Mononuclear cell (primary cell): ENCODE results near the gene OR9G1. TPM values are rescaled to one million over a fixed set of nuclear protein-coding genes. Genes with fewer than 3 reads are reported as not detected.
"Not testable (repeated sequence)": the region's sequence is repeated elsewhere in the genome, so short reads cannot be mapped to it uniquely, and the experiment has no call there.

ENCODE experiments used
- H3K27me3 ChIP-seq: 2 replicates; pipeline ENCODE4 v1.6.0; 2011; ENCODE audit warnings: low read length, control low read depth; ENCODE audit not compliant: insufficient read depth
- H3K4me1 ChIP-seq: 2 replicates; pipeline ENCODE4 v1.5.1; 2011; ENCODE audit warnings: mild to moderate bottlenecking, low read length, control low read depth; ENCODE audit not compliant: insufficient read depth
- H3K4me3 ChIP-seq: 2 replicates; pipeline ENCODE4 v1.5.1; 2011; ENCODE audit warnings: mild to moderate bottlenecking, low read length, moderate library complexity
- H3K9me3 ChIP-seq: 2 replicates; pipeline ENCODE4 v1.5.1; 2011; ENCODE audit warnings: low read depth, mild to moderate bottlenecking, control low read depth, low read length
- total RNA-seq: library from RNA; depleted of rRNA; stranded (reverse); fragments of >200 nt; gene quantifications from one replicate; pipeline ENCODE4 v1.2.3, GENCODE V29; 2012

The OR9G1 gene, protein sequence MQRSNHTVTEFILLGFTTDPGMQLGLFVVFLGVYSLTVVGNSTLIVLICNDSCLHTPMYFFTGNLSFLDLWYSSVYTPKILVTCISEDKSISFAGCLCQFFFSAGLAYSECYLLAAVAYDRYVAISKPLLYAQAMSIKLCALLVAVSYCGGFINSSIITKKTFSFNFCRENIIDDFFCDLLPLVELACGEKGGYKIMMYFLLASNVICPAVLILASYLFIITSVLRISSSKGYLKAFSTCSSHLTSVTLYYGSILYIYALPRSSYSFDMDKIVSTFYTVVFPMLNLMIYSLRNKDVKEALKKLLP
- total RNA-seq: not detected

DNA sequence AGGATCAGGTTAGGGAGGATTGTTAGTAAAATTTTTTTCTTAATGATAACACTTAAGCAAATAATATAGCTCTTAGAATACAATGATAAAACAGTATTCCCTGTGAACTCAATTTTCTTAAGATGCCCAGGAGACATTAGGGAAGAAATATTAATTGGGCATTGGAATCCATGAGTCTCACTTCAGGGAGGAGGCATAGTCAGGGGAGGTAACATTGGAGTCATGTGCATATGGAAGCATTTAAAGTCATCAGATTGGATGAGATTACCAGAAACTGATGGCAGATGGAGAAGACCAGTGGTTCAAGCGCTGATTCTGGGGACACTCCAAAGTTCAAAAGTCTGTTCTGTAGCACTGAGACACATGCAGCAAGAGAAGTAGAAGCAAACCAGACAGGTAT is at the start of gene OR9G1:
Gene OR9G1, plus strand, starts transcription at position 301 of the 400 bp plus-strand sequence. CDS start 1,293 bp downstream, outside the sequence.
- no peaks in the 10 kb centered on the region for H3K9me3 ChIP-seq
- H3K27me3 ChIP-seq: no peaks in the 10 kb centered on the region
- no peaks in the 10 kb centered on the region for H3K4me1 ChIP-seq
- H3K4me3 ChIP-seq: no peak within 1 kb of the TSS

DNA sequence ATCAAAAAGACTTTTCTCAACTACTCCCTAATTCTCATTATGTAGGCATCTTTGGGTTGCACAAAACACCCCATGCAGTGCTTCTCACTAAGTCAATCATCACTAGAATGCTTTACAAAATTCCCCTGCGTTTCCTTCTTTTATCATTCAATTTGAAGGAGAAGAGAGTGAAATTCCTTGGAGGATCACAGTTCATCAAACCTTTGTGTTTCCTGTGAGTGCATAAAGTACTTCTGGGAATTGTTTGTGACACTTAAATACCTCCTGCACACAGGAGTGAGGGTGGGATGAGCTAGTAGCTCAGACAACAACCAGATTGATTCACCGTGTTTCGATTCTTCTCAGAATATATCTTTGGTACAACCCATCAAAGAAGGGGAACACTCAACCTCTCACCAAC is 39.1 kb upstream of the OR9G1 start:
- H3K4me3 ChIP-seq: no peak overlapping the region
- no peaks in the 10 kb centered on the region for H3K9me3 ChIP-seq
- no peaks in the 10 kb centered on the region for H3K4me1 ChIP-seq
- no peaks in the 10 kb centered on the region for H3K27me3 ChIP-seq

DNA sequence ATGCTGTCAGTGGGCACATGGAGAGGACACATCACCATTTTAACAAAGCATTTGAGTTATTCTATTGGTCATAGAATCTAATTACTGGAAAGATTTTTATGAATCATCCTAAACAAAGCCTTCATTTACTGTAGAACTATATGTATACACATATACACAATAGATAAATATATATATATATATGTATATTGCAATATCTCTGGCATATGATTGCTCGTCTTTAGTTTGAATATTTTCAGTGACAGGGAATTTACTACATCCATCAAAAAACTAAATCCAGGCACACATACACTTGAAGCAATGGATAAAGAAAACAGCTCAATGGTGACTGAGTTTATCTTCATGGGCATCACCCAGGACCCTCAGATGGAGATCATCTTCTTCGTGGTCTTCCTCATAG is 35.5 kb upstream of the OR9G1 start, which contains the start of gene OR5AR1:
Gene OR5AR1, plus strand, starts transcription at position 301 of the 400 bp plus-strand sequence. Its CDS starts 0 bp downstream, at position 301.
- H3K9me3 ChIP-seq: no peaks in the 10 kb centered on the region
- no peak within 1 kb of the TSS for H3K4me3 ChIP-seq
- no peaks in the 10 kb centered on the region for H3K27me3 ChIP-seq
- no peaks in the 10 kb centered on the region for H3K4me1 ChIP-seq

DNA sequence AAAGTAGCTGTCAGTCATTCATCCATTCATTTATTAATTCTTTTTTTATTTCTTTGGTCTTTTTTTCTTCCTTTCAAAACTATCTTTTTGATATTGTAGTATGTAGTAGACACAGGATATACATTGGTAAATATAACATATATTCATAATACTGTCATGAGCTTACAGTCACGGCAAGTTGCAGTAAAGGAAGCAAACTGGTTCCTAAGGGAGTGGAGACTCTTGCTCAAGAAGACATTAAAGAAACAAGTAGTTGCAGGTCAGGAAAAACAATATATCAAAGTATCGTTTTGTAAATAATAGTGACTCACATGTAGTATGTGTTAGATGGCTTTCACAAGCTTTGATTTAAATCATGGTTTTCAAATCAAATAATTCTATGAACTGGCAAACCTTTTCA is 27.9 kb upstream of the OR9G1 start:
- Histone ChIP-seq H3K27me3 (no peaks in the 10 kb centered on the region), H3K4me1 (no peaks in the 10 kb centered on the region), H3K4me3 (no peak overlapping the region), H3K9me3 (no peaks in the 10 kb centered on the region)

DNA sequence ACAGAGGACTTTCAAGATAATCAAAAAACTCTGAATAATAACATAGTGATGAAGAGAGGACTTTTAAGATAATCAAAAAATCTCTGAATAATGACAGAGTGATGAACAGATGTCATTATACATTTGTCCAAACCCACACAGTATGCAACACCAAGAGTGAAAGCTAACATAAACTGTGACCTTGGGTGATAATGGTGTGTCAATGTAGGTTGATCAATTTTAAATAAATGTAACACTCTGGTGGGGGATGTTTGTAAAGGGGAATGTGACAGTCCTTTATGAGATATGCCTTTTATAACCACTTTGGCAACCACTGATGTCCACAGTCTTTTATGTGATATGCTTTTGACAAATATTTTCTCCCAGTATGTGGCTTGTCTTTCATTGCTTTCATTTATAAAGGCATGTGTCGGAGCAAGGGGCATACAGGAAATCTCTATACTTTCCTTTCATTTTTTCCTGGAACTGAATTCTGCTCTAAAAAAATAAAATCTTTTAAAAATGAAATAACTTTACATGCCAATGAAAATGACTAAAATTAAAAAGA is 10.3 kb upstream of the OR9G1 start:
- Histone ChIP-seq H3K27me3 (no peaks in the 10 kb centered on the region), H3K4me3 (no peak overlapping the region), H3K4me1 (no peaks in the 10 kb centered on the region), H3K9me3 (no peaks in the 10 kb centered on the region)

DNA sequence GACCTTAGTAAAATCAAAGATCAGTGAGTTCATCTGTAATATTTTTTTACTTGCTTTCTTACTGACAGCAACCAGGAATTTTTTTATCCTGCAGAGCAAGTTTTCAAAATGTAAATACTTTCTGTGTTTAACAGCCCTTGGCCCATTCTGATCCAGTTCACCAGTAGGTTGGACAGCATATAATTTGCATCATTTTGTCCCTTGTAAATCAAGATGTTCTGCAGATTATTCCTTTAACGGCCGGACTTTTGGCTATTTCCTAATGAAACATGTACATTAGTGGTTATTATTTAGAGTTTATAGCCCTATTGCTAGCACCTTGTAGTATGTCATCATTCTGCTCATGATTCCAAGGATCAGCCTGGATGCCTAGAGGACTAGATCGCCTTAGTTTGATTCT is 7.7 kb upstream of the OR9G1 start:
- not testable (repeated sequence) for H3K4me3 ChIP-seq, H3K27me3 ChIP-seq, H3K4me1 ChIP-seq, H3K9me3 ChIP-seq

DNA sequence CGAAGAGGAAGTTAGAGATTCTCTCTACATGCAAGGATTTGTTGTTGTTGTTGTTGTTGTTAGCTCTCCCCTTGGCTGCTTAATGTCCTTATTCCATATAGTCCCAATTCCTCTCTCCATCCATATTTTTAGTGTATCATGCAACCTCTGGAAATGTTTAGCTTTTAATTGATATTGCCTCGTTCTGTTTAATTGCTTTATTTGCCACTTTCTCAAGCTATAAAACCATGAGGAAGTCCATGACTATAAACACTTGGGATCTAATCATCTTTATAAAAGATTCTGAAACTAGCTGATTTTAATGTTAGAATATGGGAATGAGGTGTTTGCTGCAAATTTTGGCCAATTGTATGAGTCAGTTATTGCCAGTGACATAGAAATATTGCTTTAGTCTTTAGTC is 5.5 kb upstream of the OR9G1 start:
- Histone ChIP-seq H3K4me3 (no peak overlapping the region), H3K9me3 (no peaks in the 10 kb centered on the region), H3K27me3 (no peaks in the 10 kb centered on the region), H3K4me1 (no peaks in the 10 kb centered on the region)

DNA sequence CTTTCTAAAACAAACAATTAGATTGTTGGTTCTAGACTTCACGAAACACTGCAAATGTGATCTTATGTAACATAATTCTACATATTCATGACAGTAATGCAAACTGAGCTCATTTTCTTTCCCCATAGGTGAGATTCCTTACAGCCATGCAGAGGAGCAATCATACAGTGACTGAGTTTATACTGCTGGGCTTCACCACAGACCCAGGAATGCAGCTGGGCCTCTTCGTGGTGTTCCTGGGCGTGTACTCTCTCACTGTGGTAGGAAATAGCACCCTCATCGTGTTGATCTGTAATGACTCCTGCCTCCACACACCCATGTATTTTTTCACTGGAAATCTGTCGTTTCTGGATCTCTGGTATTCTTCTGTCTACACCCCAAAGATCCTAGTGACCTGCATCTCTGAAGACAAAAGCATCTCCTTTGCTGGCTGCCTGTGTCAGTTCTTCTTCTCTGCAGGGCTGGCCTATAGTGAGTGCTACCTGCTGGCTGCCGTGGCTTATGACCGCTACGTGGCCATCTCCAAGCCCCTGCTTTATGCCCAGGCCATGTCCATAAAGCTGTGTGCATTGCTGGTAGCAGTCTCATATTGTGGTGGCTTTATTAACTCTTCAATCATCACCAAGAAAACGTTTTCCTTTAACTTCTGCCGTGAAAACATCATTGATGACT is 1.5 kb downstream of the OR9G1 start:
- H3K4me1 ChIP-seq: no peaks in the 10 kb centered on the region
- H3K27me3 ChIP-seq: no peaks in the 10 kb centered on the region

DNA sequence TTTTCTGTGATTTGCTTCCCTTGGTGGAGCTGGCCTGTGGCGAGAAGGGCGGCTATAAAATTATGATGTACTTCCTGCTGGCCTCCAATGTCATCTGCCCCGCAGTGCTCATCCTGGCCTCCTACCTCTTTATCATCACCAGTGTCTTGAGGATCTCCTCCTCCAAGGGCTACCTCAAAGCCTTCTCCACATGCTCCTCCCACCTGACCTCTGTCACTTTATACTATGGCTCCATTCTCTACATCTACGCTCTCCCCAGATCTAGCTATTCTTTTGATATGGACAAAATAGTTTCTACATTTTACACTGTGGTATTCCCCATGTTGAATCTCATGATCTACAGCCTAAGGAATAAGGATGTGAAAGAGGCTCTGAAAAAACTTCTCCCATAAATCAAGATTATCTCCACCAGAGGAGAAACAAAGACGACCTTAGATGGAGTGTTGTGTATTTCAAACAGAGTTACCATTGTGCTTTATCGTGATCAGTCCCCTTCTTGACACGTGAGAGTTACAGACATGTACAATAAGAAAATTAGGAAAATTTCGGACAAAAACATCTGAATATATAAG is 2.1 kb downstream of the OR9G1 start:
- Histone ChIP-seq H3K27me3 (no peaks in the 10 kb centered on the region), H3K4me3 (no peak overlapping the region), H3K4me1 (no peaks in the 10 kb centered on the region), H3K9me3 (no peaks in the 10 kb centered on the region)

More for the DNA sequence above, 1.5 kb downstream of the OR9G1 start:
- no peak overlapping the region for H3K4me3 ChIP-seq
- no peaks in the 10 kb centered on the region for H3K9me3 ChIP-seq

DNA sequence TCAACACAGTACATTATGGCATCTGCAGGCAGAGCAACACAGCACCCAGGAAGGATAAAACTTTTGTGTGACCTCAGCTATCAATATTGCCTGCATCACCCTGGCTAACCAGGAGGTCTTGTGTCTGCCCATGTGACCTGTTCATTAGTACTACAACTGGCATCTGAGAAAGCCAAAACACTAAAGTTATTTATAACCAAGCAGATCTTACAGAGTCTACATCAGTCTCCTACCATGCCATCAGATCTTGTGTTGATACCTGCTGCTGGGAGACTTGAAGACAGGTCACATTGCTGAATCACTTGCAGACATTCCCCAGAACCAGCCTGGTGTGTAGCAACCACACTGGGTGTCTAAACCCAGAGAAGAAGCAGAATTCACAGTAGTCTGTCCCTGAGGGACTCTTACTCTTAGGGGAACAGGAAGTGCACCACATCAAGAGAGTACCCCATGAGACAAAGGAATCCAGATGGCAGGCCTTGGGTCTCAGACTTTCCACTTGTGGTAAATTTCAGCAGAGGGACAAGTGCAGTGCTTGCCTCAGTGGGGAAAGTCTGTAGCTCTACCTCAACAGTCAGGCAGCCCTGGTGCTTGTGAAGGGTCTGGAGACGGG is 7.0 kb downstream of the OR9G1 start:
- Histone ChIP-seq H3K9me3 (no peaks in the 10 kb centered on the region), H3K27me3 (no peaks in the 10 kb centered on the region), H3K4me1 (no peaks in the 10 kb centered on the region), H3K4me3 (no peak overlapping the region)

DNA sequence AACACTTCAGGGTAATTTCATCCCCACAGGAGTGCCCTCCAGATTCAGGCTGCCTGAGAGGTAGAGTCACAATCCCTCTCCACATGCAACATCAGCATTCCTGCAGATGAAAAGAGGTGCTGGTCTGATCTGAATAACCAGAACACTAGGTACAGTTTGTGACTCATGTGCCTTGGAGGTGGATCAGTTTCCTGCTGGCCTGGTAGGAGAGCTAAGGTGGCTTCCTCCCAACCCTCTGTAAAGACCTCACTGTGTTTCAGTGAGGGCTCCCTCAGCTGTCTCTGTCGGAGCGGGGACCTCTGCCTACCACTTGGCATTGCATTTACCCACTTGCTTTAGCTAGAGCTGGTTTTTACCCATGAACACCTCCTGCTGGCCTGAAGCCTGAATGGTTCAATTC is 7.6 kb downstream of the OR9G1 start:
- Histone ChIP-seq H3K4me1 (no peaks in the 10 kb centered on the region), H3K4me3 (no peak overlapping the region), H3K27me3 (no peaks in the 10 kb centered on the region), H3K9me3 (no peaks in the 10 kb centered on the region)

DNA sequence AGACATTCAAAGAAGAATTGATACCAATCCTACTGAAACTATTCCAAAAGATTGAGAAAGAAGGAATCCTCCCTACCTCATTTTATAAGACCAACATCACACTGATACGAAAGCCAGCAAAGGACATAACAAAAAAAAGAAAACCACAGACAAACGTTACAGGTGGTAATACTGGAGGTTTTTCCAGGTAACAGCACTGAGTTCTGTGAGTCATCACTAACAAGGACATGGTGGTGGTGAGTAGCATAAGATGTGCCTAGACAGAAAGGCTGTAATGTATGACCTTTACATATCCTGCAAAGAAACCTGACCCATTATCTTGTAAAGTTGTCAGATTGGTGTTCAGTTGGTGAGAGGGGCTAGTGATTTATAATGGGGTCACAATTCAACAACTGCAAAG is 15.3 kb downstream of the OR9G1 start:
- no peaks in the 10 kb centered on the region for H3K27me3 ChIP-seq
- H3K4me3 ChIP-seq: no peak overlapping the region
- H3K4me1 ChIP-seq: no peaks in the 10 kb centered on the region
- peaks cover 4% of the 10 kb centered on the region for H3K9me3 ChIP-seq

DNA sequence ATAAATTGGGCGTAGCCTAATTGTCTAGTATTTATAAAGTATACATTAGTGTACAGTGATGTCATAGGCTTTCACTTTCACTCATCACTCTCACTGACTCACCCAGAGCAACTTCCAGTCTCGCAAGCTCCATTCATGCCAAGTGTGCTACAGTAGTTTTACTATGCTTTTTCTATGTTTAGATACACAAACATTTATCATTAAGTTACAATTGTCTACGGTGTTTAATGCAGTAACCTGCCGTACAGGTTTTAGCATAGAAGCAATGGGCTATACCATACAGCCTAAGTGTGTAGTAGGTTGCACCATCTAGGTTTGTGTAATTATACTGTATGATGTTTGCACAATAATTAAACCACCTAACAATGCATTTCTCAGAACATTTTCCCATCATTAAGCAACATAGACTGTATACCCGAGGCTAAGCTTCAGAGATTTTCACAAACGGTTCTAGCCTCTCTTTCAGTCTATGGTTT is 17.5 kb downstream of the OR9G1 start:
- Histone ChIP-seq H3K4me1 (no peaks in the 10 kb centered on the region), H3K27me3 (no peaks in the 10 kb centered on the region)

DNA sequence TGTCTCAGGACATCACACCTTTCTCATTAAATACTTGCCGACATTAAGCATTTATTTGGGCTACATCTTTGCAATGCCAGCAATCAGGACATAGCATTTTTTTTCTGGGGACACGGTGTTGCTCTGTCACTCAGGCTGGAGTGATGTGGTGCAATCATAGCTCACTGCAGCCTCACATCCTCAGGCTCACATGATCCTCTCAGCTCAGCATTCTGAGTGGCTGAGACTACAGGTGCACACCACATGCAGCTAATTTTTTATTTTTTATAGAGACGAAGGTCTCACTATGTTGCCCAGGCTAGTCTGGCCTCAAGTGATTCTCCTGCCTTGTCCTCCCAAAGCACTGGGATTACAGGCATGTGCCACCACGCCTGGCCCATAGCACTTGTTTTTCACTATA is 21.6 kb downstream of the OR9G1 start:
- no peaks in the 10 kb centered on the region for H3K4me1 ChIP-seq
- H3K27me3 ChIP-seq: no peaks in the 10 kb centered on the region
- H3K9me3 ChIP-seq: peaks cover under 1% of the 10 kb centered on the region
- H3K4me3 ChIP-seq: no peak overlapping the region

More for the DNA sequence above, 17.5 kb downstream of the OR9G1 start:
- Histone ChIP-seq H3K4me3 (no peak overlapping the region), H3K9me3 (peaks cover 4% of the 10 kb centered on the region)

DNA sequence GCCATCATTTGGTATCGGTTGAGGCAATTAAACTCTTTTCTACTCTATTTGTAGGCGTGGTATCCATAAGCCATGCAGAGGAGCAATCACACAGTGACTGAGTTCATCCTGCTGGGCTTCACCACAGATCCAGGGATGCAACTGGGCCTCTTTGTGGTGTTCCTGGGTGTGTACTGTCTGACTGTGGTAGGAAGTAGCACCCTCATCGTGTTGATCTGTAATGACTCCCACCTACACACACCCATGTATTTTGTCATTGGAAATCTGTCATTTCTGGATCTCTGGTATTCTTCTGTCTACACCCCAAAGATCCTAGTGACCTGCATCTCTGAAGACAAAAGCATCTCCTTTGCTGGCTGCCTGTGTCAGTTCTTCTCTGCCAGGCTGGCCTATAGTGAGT is 41.2 kb downstream of the OR9G1 start:
- H3K4me1 ChIP-seq: no peaks in the 10 kb centered on the region

More for the DNA sequence above, 41.2 kb downstream of the OR9G1 start:
- Histone ChIP-seq H3K27me3 (no peaks in the 10 kb centered on the region), H3K4me3 (no peak overlapping the region), H3K9me3 (no peaks in the 10 kb centered on the region)
